Ovary (tissue), 3 donors: ENCODE measurements around the gene NBEA.

Experiments used
- CTCF ChIP-seq, 3 donors: fragments of 450-650 bp in 2 of 3; fragments of 200-600 bp in 1 of 3; IDR thresholded peaks; one replicate each; pipeline versions ENCODE4 v1.5.1 to v1.8.0; 2016 to 2022; ENCODE audit warnings: antibody characterized with exemption in 3 of 3, mild to moderate bottlenecking in 1 of 3
- POLR2A ChIP-seq: fragments of 450-650 bp; IDR thresholded peaks from one replicate; pipeline ENCODE4 v1.6.1; 2017; ENCODE audit warnings: antibody characterized with exemption, mild to moderate bottlenecking, moderate library complexity
- donor health status: DM: no; HTN: no; CAD: no.

DNA sequence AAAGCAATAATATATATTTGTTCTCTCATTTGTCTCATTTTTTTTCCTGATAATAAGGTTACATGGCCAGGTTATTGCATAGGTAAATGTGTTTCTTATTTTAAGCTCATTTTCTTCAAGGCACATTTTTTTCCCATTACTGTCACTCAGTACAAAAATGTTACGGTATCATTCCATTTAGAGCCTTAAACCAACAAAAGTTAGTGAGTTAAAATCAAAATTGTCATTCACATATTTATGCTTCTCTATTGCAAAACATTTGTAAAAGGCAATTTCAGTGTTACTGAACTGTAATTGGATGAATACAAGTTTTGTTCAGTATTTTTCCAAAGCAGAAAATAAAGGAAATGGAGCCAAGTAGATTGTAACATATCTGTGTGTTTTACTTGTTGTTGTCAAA lies 652.0 kb downstream of the NBEA start:
- TF ChIP-seq CTCF (IDR thresholded peaks at IDR 0.05) (no peak), POLR2A (no peak)
